ENCODE measurements around the gene PRAMEF5.
"Not testable (repeated sequence)": the region's sequence is repeated elsewhere in the genome, so short reads cannot be mapped to it uniquely, and the experiment has no call there.

DNA sequence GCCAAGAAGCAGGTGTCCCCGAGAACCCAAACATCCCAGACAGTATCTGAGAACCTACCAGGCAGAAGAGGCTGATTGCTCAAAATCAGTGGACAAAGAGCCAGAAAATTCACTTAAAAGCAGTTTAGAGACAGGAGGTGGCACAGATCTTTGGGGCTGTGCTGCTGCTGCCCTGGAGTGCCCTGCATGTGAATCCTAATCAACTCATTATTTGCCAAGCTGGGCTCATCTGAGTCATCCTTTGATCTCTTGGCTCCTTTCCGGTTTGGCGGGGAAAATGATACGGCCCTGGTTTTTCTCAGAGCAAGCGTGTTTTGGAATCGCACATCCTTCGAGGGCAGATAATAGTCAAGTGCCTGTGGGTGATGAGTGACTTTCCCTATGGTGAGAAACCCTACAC lies 37.4 kb upstream of the PRAMEF5 start:
- TF ChIP-seq, protein P1, sequence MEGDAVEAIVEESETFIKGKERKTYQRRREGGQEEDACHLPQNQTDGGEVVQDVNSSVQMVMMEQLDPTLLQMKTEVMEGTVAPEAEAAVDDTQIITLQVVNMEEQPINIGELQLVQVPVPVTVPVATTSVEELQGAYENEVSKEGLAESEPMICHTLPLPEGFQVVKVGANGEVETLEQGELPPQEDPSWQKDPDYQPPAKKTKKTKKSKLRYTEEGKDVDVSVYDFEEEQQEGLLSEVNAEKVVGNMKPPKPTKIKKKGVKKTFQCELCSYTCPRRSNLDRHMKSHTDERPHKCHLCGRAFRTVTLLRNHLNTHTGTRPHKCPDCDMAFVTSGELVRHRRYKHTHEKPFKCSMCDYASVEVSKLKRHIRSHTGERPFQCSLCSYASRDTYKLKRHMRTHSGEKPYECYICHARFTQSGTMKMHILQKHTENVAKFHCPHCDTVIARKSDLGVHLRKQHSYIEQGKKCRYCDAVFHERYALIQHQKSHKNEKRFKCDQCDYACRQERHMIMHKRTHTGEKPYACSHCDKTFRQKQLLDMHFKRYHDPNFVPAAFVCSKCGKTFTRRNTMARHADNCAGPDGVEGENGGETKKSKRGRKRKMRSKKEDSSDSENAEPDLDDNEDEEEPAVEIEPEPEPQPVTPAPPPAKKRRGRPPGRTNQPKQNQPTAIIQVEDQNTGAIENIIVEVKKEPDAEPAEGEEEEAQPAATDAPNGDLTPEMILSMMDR (conservative IDR thresholded peaks at IDR 0.05 in 1 of 2, IDR thresholded peaks at IDR 0.05 in 1 of 2; ENCODE audit: low read depth in 1 of 2, low read length in 2 of 2) = not testable (repeated sequence)
- not testable (repeated sequence) for TF ChIP-seq EZH2 (IDR thresholded peaks at IDR 0.05; ENCODE audit: low read length, missing control alignments)
